ENCODE results near the gene PRKG1.

DNA sequence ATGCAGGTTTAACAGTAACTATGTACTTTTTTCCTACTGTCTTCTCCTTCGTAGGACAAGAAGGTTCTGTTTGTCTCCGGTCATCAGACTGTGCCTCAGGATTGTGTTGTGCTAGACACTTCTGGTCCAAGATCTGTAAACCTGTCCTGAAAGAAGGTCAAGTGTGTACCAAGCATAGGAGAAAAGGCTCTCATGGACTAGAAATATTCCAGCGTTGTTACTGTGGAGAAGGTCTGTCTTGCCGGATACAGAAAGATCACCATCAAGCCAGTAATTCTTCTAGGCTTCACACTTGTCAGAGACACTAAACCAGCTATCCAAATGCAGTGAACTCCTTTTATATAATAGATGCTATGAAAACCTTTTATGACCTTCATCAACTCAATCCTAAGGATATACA lies 1242.2 kb downstream of the PRKG1 start:
- TF ChIP-seq, protein P1, sequence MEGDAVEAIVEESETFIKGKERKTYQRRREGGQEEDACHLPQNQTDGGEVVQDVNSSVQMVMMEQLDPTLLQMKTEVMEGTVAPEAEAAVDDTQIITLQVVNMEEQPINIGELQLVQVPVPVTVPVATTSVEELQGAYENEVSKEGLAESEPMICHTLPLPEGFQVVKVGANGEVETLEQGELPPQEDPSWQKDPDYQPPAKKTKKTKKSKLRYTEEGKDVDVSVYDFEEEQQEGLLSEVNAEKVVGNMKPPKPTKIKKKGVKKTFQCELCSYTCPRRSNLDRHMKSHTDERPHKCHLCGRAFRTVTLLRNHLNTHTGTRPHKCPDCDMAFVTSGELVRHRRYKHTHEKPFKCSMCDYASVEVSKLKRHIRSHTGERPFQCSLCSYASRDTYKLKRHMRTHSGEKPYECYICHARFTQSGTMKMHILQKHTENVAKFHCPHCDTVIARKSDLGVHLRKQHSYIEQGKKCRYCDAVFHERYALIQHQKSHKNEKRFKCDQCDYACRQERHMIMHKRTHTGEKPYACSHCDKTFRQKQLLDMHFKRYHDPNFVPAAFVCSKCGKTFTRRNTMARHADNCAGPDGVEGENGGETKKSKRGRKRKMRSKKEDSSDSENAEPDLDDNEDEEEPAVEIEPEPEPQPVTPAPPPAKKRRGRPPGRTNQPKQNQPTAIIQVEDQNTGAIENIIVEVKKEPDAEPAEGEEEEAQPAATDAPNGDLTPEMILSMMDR (IDR thresholded peaks at IDR 0.05), result no peak
- TF ChIP-seq POLR2A (IDR thresholded peaks at IDR 0.05), result no peak
